ENCODE measurements around the gene ETS2. TPM values are rescaled to one million over a fixed set of nuclear protein-coding genes. Genes with fewer than 3 reads are reported as not detected.
A peak's percentile ranks its signal among the peaks of the same experiment; 100 is the strongest.

Gene ETS2
- total RNA-seq, 3 donors from 2014 or later (not counting 1 experiment from before 2014, with no cell fraction given) = 10.6 to 36.9 (median 18.5) TPM

DNA sequence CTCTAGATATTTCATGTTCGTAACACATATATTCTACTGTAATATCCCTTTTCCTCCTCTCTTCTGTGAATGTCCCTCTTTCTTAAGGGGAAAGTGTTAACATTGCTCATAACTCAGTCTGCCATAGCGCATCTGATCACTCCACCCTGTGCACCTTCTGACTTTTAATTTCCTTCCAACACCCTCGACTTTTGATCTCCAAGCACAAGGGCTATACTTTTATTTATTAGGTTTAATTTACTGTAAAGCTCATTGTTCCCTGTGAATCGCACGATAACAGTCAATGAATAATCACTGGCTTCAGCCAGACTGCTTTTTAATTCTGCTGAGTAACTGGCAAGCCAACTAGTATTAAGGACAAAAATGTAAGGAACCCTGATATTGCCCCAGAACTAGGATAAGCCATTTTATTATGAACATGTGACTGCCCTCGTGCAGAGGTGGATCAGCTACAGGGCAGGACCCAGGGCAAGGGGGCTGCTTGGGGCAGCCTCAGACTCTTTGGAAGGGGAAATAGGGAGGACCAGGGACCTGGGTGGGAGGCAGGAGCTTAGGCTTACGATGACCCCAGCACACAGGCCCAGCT lies 2.6 kb upstream of the ETS2 start:
- H3K27me3 Mint-ChIP-seq (ENCODE audit: low read depth in 2 of 2) = peaks cover 8 to 43% of the 10 kb centered on the region in 2 donors
- peak overlapping the region; percentile 14 for H3K4me3 Mint-ChIP-seq
- WGBS (ENCODE audit: insufficient coverage) = 94% methylated on average over 6 of the region's 7 CpGs

DNA sequence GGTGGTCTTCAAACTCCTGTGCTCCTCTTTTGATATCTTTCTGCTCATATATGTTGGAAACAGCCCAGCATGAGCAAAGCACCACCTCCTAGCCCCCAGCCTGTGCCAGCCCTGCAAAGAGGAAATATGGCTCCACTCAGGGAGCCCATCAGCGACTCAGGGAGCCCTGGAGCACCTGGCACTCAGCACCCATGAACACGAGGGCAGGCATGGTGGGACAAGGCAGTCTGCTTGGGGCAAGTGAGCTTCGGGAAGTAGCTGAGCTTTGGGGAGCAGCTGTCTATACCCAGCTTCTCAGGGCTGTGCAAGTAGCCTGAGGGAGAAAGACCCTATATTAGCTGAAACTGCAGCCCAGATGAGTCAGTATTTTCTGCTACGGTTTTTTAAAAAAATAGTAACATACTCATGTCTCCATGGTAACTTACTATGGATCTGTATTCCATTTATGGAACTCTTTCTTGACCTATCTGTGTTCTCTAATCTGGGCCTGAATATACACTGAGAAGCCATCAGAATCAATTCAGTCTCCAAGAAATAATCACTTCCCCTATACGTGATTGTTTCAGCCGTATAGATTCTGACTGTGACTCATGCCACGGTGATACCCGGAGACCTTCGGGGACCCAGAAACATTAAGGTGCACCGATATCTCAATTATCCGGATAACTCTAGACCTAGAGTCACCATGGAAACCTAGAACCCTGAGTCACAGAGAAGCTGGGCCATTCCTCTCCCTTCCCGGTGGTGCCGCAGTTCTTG lies 1.5 kb upstream of the ETS2 start:
- no peaks in the 10 kb centered on the region for H3K27me3 ChIP-seq (ENCODE audit: control insufficient read depth, insufficient read depth, low read length)
- Mint-ChIP-seq H3K4me1 (peaks cover 20 to 29% of the 10 kb centered on the region in 2 donors), H3K27me3 (ENCODE audit: low read depth in 2 of 2) (peaks cover 5 to 43% of the 10 kb centered on the region in 2 donors), H3K27ac (no peak overlapping the region), H3K9me3 (no peaks in the 10 kb centered on the region), H3K36me3 (no peaks in the 10 kb centered on the region), H3K4me3 (peak overlapping the region; percentile 94)
- 63% methylated on average over 13 of the region's 13 CpGs for WGBS (ENCODE audit: insufficient coverage)
- ATAC-seq (no peak), DNase-seq (peak in 1 of 2 donors; percentile 55)
- H3K4me1 ChIP-seq (ENCODE audit: control insufficient read depth, insufficient read depth, low read length) = peaks cover 14% of the 10 kb centered on the region
- H3K4me3 ChIP-seq (ENCODE audit: low read length) = no peak overlapping the region
- H3K27ac ChIP-seq (ENCODE audit: low read length) = no peak overlapping the region
- no peak for TF ChIP-seq CTCF (IDR thresholded peaks at IDR 0.05)
- no peaks in the 10 kb centered on the region for H3K9me3 ChIP-seq (ENCODE audit: control insufficient read depth, insufficient read depth, low read length)
- no peaks in the 10 kb centered on the region for H3K36me3 ChIP-seq (ENCODE audit: control insufficient read depth, insufficient read depth, low read length)
- intact Hi-C loops (cut with micrococcal nuclease) = loop anchor here (5.0 kb wide), 1 partner anchor 37 kb away; no protein-coding TSS in a partner anchor

More for the DNA sequence above, 2.6 kb upstream of the ETS2 start:
- no peak overlapping the region for H3K27ac ChIP-seq (ENCODE audit: low read length)
- no peaks in the 10 kb centered on the region for H3K36me3 ChIP-seq (ENCODE audit: control insufficient read depth, insufficient read depth, low read length)
- Mint-ChIP-seq H3K36me3 (no peaks in the 10 kb centered on the region), H3K9me3 (no peaks in the 10 kb centered on the region), H3K27ac (no peak overlapping the region), H3K4me1 (peaks cover 20 to 27% of the 10 kb centered on the region in 2 donors)
- H3K4me1 ChIP-seq (ENCODE audit: control insufficient read depth, insufficient read depth, low read length) = peaks cover 14% of the 10 kb centered on the region
- intact Hi-C loops (cut with micrococcal nuclease) = loop anchor here (5.0 kb wide), 1 partner anchor 36 kb away; no protein-coding TSS in a partner anchor
- DNase-seq (no peak), ATAC-seq (no peak)
- H3K9me3 ChIP-seq (ENCODE audit: control insufficient read depth, insufficient read depth, low read length) = no peaks in the 10 kb centered on the region
- no peaks in the 10 kb centered on the region for H3K27me3 ChIP-seq (ENCODE audit: control insufficient read depth, insufficient read depth, low read length)
- TF ChIP-seq CTCF (IDR thresholded peaks at IDR 0.05) = no peak
- no peak overlapping the region for H3K4me3 ChIP-seq (ENCODE audit: low read length)

- Histone ChIP-seq H3K4me1 (ENCODE audit: control insufficient read depth, insufficient read depth, low read length) (peaks cover 14% of the 10 kb centered on the region), H3K4me3 (ENCODE audit: low read length) (peak overlapping the region; percentile 56), H3K27me3 (ENCODE audit: control insufficient read depth, insufficient read depth, low read length) (no peaks in the 10 kb centered on the region), H3K9me3 (ENCODE audit: control insufficient read depth, insufficient read depth, low read length) (no peaks in the 10 kb centered on the region), H3K36me3 (ENCODE audit: control insufficient read depth, insufficient read depth, low read length) (no peaks in the 10 kb centered on the region), H3K27ac (ENCODE audit: low read length) (no peak overlapping the region)
- WGBS (ENCODE audit: insufficient coverage) = 6% methylated on average over 26 of the region's 26 CpGs
- Mint-ChIP-seq H3K9me3 (no peaks in the 10 kb centered on the region), H3K27ac (peak overlapping the region in 1 of 2 donors; percentile 72), H3K36me3 (no peaks in the 10 kb centered on the region), H3K27me3 (ENCODE audit: low read depth in 2 of 2) (peaks cover 3 to 42% of the 10 kb centered on the region in 2 donors), H3K4me3 (peak overlapping the region; percentile 94), H3K4me1 (peaks cover 20 to 29% of the 10 kb centered on the region in 2 donors)
- DNase-seq = peak in 1 of 2 donors; percentile 64
- intact Hi-C loops (cut with micrococcal nuclease) = loop anchor here (5.0 kb wide), 1 partner anchor 38 kb away; no protein-coding TSS in a partner anchor
- peak; percentile 13 to 31 (median 23) for ATAC-seq
- no peak for TF ChIP-seq CTCF (IDR thresholded peaks at IDR 0.05)
These were observed 871 bp upstream of the ETS2 start for GRCh38 chr21:38804789-38805327.
